C4-2B (cell line): ENCODE results near the gene FKBP14.

Source experiments
- H3K27ac ChIP-seq: fragments of 450-650 bp; 2 replicates; pipeline ENCODE4 v1.5.1; 2017
- ZFX ChIP-seq: fragments of 450-650 bp; IDR thresholded peaks from 2 replicates; pipeline ENCODE4 v1.6.1; 2017
- TF ChIP-seq, protein P1 (sequence below): fragments of 450-650 bp; conservative IDR thresholded peaks from 2 replicates; pipeline ENCODE4 v1.5.1; 2017; ENCODE audit warnings: mild to moderate bottlenecking

FKBP14 gene

DNA sequence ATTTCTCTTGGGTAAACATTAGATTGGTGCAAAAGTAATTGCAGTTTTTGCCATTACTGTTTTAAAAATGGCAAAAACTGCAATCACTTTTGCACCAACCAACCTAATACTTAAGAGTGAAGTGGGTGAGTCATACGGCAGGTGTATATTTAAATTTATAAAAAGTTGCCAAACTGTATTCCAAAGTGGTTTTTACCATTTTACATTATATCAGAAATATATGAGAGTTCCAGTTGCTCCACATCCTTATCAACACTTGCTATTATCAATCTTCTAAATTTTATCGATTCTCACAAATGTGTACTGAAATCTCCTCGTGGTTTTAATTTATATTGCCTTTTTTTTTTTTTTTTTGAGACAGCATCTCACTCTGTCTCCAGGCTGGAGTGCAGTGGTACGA lies 33.4 kb downstream of the FKBP14 start:
- no peak for TF ChIP-seq ZFX
- TF ChIP-seq, protein P1, sequence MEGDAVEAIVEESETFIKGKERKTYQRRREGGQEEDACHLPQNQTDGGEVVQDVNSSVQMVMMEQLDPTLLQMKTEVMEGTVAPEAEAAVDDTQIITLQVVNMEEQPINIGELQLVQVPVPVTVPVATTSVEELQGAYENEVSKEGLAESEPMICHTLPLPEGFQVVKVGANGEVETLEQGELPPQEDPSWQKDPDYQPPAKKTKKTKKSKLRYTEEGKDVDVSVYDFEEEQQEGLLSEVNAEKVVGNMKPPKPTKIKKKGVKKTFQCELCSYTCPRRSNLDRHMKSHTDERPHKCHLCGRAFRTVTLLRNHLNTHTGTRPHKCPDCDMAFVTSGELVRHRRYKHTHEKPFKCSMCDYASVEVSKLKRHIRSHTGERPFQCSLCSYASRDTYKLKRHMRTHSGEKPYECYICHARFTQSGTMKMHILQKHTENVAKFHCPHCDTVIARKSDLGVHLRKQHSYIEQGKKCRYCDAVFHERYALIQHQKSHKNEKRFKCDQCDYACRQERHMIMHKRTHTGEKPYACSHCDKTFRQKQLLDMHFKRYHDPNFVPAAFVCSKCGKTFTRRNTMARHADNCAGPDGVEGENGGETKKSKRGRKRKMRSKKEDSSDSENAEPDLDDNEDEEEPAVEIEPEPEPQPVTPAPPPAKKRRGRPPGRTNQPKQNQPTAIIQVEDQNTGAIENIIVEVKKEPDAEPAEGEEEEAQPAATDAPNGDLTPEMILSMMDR, result no peak
- H3K27ac ChIP-seq, result no peak overlapping the region

GRCh38 chr7:29991937-29992336 lies 34.6 kb downstream of the FKBP14 start:
- H3K27ac ChIP-seq, result no peak overlapping the region

DNA sequence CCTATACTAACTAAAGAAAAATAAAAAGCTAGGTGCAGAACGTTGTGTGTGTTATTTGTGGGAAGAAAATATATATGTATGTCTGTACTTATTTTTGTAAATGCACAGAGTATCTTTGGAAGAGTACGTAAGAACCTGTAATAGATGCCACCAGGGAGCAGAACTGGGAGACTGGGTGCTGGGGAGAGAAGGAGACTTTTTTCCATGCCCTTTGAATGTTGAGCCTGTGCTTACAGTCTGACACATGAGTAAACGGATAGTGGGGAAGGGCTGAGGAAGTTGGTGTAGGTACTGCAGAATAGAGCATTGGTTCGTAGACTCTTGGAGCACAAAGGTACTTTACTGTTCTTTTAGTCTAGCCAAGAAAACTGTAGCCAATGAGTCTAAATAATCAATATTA lies 35.6 kb downstream of the FKBP14 start:
- no peak overlapping the region for H3K27ac ChIP-seq
- TF ChIP-seq, protein P1, result no peak
- TF ChIP-seq ZFX, result no peak

More at GRCh38 chr7:29991937-29992336, 34.6 kb downstream of the FKBP14 start:
- no peak for TF ChIP-seq ZFX

DNA sequence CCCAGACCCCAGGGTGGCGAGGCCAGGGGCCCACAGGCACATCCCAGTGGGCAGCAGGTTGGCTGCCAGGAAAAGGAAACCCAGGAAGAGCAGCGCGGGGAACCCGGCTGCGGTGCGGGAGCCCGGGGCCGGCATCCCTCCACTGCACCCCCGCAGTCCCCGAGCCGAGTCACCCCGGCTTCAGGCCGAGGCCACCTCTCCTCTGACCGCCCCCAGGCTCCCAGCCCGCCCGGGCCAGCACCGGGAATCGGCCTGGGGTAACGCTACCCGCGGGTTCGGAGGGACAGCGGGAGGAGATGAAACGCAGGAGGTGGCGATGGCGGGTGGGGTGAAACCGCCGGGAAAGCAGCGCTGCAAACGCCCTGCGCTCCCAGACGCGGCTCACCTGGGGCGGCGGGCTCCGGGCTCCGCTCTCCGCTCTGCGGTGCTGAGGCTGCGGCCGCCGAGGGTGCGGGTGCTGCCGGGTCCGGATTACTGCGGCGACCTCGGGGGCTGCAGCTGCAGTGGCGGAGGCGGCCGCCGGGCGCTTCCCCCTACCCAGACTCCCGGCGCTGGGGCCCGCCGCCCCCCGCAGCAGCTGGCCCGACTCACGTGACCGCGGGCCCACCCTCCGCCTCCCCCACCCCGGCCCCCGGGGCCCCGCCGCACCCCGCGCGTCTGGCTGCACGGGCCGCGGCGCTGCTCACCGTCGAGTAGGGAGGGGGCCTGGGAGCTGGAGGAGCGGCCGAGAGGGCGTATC lies 37.1 kb downstream of the FKBP14 start, which contains the start of gene SCRN1:
Gene SCRN1 (minus strand): TSS at position 545 of the 739 bp plus-strand sequence. CDS start 20,734 bp downstream, outside the sequence.
- peak within 1 kb of the TSS; percentile 75 for H3K27ac ChIP-seq
- TF ChIP-seq, protein P1, result no peak
- TF ChIP-seq ZFX, result peak; percentile 62; the same call in 1 of the 2 replicates

GRCh38 chr7:29988424-29989256 lies 37.9 kb downstream of the FKBP14 start:
- TF ChIP-seq, protein P1, result no peak
- TF ChIP-seq ZFX, result peak; percentile 85; the same call in 1 of the 2 replicates
- peak overlapping the region; percentile 75 for H3K27ac ChIP-seq

DNA sequence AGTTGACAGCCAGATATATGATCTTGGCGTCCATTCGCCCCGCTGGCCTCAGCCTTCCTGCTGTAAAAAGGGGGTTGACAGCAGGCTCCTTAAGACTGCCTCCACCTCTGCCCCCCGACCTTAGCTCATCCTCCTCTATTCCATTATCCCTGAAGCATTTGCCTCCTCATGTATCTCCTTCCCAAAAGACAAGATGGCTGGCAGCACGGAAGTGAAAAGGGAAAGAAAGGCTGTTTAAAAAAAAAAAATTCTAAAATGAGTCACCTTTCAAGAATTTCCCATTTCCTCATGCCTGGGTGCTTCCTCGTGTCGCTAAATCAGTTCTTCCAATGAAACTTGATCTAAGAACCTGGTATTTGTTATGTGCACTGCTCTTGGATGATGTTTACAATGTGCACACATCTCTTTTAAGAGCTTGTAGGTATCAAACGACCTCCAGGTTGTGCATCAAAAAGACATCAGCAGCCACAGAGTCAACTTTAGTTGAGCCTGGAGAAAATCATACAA lies 38.6 kb downstream of the FKBP14 start:
- TF ChIP-seq, protein P1, result no peak
- TF ChIP-seq ZFX, result no peak
- H3K27ac ChIP-seq, result no peak overlapping the region; the same call in 1 of the 2 replicates

DNA sequence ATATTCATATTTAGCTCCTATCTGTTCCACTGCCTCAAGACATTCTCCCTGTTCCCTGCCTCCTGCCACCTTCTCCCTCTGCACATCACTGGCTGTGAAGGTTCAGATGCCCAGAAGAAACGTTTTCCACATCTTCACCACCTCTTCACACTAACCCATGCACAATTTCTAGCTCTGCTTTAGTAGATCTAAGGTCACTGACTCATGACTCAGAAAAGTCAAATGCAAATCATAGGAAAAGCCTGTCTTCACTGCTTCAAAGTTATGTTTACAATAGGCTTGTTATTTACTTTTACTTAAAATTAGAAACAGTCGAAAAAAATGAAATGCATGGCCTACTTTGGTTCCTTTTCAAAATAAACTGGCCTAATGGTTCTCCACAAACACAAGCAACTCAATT lies 39.4 kb downstream of the FKBP14 start:
- no peak overlapping the region for H3K27ac ChIP-seq
- TF ChIP-seq, protein P1, result no peak
- TF ChIP-seq ZFX, result no peak
